Measurements from ENCODE around the gene NDUFAF5.

Gene NDUFAF5

DNA sequence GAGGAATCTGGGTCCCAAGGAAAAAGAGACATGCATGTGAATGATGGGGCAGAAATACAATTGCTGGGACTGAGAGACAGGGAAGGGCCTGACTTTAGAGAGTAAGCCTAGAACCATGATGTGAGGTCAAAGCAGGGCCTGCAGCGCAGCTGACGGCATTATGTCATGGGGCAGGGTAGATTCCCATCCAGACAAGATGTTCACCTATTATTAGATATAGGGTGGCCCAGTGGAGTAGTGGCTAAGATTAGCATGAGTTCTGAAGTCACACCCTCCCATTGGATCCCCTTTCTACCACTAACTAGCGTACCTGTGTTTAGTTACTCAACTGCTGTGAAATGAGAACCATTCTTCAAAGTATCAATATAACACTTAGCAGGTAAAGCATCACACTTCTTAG is 39.6 kb downstream of the NDUFAF5 start:
- TF ChIP-seq, protein P1, sequence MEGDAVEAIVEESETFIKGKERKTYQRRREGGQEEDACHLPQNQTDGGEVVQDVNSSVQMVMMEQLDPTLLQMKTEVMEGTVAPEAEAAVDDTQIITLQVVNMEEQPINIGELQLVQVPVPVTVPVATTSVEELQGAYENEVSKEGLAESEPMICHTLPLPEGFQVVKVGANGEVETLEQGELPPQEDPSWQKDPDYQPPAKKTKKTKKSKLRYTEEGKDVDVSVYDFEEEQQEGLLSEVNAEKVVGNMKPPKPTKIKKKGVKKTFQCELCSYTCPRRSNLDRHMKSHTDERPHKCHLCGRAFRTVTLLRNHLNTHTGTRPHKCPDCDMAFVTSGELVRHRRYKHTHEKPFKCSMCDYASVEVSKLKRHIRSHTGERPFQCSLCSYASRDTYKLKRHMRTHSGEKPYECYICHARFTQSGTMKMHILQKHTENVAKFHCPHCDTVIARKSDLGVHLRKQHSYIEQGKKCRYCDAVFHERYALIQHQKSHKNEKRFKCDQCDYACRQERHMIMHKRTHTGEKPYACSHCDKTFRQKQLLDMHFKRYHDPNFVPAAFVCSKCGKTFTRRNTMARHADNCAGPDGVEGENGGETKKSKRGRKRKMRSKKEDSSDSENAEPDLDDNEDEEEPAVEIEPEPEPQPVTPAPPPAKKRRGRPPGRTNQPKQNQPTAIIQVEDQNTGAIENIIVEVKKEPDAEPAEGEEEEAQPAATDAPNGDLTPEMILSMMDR (conservative IDR thresholded peaks at IDR 0.05): no peak
- no peak overlapping the region for H3K27ac ChIP-seq

DNA sequence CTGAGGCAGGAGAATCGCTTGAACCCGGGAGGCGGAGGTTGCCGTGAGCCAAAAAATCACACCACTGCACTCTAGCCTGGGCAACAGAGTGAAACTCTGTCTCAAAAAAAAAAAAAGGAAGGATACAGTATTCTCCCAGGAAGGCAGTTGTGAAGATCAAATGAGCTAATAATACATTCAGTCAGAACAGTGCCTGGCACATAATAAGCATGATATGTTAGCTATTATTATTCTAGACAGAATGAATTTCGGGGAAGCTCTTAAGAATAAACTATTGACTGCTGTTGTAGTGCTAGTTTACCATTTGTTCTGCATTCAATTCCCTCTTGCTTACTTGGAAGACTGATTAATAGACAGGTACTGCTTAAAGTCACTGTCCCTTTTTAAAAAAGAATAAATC is 40.6 kb downstream of the NDUFAF5 start:
- TF ChIP-seq, protein P1 (conservative IDR thresholded peaks at IDR 0.05): no peak
- no peak overlapping the region for H3K27ac ChIP-seq

DNA sequence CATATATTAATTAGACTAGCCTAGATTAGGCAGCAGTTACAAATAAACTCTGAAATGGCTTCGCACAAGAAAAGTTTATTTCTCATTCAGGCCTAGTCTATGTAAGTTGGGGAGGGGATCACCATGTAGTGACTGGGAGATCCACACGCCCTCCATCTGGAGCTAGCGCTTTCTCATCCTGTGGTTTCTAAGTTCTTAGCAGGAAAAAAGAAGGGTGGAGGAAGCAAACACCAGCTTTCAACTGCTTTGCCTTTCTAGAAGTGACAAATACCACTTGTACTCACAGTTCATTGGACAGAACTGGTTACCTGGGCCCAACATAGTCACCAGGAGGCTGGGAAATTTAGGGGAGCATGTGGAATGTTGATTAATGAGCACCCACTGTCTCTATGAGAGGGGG is 46.6 kb downstream of the NDUFAF5 start:
- H3K27ac ChIP-seq: no peak overlapping the region
- TF ChIP-seq, protein P1 (conservative IDR thresholded peaks at IDR 0.05): no peak

DNA sequence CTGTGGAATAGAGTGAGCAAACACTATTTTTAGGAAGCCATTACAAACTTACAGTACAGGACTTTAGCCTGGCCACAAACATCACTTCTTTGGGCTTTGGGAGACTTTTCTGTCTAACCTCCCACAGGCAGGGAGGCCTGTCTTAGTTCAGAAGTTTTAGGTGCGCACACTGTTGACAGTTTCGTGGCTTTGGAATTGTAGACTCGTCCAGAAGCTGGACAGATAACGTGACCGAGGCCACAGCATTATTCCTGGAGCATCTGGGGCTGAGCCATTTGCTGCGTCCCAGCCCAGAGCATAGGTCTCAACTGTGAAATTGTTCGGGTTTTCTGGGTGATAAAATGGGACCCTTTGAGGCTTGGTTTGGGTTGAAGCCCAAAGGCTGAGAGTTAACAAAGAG is 53.8 kb downstream of the NDUFAF5 start:
- TF ChIP-seq, protein P1 (conservative IDR thresholded peaks at IDR 0.05): no peak
- H3K27ac ChIP-seq: no peak overlapping the region

DNA sequence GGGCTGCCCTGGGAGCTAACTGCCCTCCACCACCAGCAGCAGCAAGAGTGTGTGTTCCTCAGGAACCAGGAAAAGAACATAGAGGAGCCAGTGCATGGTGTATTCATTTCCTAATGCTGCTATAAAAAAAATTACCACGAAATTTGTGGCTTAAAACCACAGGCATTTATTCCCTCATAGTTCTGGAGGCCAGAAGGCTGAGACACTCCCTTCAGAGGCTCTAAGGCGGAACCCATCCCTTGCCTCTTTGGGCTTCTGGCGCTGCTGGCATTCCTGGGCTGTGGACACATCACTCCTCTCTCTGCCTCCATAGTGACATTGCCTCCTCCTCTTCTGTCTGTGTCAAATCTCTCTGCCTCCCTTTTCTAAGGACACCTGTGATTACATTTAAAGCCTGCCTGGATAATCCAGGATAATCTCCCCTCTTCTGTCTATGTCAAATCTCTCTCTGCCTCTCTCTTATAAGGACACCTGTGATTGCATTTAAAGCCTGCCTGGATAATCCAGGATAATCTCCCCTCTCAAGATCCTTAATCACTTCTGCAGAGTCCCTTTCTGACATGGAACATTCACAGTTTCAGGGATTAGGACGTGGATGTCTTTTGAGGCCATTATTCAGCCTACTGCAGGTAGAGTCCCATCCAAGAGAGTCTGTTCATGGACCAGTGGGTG is 54.7 kb downstream of the NDUFAF5 start:
- TF ChIP-seq, protein P1 (conservative IDR thresholded peaks at IDR 0.05): no peak
- H3K27ac ChIP-seq: no peak overlapping the region

DNA sequence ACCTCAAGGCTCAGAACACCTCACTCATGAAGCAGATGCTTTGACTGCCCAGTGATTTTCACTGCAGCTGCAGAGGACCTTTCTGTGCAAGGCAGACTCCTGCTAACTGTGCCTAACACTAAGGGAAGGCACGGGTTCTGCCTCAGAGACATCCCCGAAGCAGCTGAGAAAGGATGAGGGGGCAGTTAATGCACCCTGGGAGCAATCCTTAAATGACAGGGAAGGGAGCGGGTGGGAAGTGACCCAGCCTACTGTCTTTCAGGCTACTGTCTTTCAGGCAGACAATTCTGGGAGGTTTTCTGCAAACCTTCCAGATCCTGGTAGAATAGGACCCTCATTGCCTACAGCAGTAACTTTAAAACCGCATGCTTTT is 55.3 kb downstream of the NDUFAF5 start:
- TF ChIP-seq, protein P1 (conservative IDR thresholded peaks at IDR 0.05): no peak
- H3K27ac ChIP-seq: no peak overlapping the region

DNA sequence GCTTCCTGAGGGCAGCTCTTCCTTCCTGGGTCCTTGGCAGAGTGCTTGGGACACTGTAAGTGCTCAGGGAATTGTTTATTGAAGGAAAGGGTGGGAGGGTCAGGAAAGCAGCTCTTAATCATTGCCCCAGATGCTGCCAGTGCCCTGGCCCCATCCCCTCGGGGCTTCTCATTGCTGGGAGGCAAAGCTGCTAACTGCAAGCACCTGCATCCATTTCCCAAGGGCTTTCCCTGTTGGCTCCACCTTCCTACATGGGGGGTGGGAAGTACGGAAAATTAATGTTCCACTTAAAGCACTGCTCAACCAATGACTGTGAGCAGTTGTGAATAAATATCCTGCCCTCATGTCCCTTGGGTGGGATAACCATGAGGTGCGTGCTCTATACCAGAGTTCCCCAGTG is 56.4 kb downstream of the NDUFAF5 start:
- no peak overlapping the region for H3K27ac ChIP-seq
- TF ChIP-seq, protein P1 (conservative IDR thresholded peaks at IDR 0.05): no peak
